HG03060 (cell line): Measurements from ENCODE around the gene MEG3.

ENCODE experiments used
- ATAC-seq: cut with Tn5 transposase; IDR thresholded peaks from one replicate; pipeline ENCODE4 v1.9.1; 2021; ENCODE audit warnings: low read depth, moderate number of reproducible peaks; ENCODE audit not compliant: unreplicated experiment

MEG3 gene

DNA sequence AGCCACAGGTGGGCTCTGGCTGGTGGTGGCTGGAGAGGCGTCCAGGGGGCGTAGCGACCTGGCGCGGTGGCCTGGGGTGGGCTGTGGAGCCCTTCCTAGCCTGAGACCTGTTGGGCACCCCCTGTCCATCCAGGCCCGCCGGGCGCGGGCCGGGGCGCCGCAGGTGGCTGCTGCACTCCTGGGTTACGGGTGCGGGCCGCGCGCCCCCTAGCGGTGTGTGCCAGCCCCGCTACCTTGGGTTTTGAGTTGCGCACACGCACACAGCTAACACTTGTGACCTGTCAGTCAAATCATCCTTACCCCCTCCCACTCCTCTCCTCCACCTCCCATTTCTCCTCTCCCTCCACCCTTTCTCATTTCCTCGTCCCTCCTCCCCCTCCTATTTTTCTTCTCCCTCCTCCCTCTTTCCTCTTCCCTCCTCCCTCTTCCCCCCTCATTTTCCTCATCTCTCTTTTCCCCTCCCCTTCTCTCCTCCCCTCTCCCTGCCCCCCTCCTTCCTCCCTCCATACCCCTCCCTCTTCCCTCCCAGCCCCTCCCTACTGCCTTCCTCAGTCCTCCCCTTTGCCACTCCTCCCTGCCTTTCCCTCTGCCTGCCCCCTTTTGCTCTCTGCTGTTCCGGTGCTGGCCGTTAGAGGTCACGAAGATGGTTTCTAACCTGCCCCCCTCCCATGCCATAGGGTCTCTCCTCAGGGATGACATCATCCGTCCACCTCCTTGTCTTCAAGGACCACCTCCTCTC is 2.3 kb downstream of the MEG3 start:
- ATAC-seq, result no peak

DNA sequence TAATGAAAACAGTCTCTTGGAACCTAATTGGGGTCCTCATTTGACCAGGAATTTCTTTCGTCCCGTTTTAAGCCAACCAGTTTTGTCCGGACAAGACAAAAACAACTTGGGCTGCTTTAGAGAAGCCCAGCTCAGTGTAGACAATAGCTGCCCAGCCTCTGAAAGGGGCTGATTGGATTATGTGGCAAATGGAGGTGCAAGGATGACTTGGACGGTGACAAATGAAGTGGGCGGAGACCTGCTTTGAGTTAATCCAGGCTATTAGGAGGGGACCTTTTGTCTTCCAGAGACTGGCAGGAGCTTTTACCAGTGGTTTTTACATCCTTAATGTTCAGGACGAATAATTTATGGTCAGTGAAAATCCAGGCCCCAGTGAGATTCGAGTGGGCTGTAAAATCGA is 4.8 kb downstream of the MEG3 start:
- ATAC-seq, result no peak

DNA sequence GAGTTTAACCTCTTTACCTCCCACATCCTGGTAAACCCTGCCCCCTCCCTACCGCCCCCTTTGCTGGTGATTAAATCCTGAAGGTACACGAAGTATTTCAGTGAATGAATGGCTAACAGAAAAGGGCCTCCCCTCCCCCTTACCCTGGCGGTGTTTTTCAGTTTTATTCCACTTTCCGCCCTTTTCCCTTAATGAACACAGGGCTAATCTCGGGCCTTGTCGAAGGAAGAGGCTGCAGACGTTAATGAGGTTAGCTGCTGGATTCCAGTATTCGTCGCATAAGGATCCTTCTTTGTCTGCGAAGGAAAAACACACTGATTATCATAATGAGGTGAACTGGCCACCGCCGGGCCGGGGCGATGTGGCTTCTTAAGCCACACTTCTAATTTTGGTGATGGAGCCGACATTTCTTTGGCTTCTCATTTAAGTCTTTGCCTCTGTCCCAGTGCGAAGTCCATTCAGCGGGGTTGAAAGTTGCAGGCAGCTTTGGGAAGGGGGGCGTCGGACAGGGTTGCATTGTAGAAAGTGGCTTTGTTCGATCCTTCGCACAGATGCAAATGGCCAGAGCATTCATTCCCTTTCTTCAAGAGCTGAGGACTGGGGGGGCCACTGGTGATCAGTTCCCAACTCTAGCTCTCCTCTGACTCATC is 6.5 kb downstream of the MEG3 start:
- no peak for ATAC-seq

DNA sequence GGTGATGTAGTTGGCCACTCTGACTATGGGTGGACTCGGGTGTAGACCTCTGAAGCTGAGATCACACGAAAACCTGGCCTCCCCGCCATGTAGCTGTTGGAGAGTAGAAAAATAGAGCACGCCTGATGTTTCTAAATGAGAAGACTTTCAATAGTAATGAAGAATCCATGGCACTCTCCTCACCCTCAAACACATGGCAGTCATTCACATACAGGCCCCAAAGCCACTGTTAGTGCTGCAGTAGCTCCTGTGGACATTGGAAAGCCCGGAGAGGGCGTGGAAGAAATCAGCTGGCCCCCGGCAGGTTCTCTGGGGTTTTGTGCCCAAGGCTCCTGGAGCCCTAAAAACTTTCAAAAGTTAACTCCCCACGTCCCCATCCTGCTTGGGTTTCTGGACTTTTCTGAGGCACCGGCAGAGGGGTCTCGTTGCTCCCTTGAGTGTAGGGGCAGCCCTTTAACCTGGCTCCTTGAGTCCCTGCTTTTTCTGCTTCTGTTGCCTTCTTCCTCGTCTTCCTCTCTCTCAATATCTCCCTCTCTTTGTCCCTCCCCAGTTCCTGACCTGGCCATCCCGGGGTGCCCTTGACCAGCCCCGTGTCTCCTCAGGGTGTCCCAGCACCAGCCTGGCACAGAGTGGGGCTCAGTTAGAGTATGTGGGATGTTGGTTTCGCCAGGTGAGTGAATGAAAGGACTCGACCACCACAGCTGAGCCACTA is 8.3 kb downstream of the MEG3 start:
- no peak for ATAC-seq

DNA sequence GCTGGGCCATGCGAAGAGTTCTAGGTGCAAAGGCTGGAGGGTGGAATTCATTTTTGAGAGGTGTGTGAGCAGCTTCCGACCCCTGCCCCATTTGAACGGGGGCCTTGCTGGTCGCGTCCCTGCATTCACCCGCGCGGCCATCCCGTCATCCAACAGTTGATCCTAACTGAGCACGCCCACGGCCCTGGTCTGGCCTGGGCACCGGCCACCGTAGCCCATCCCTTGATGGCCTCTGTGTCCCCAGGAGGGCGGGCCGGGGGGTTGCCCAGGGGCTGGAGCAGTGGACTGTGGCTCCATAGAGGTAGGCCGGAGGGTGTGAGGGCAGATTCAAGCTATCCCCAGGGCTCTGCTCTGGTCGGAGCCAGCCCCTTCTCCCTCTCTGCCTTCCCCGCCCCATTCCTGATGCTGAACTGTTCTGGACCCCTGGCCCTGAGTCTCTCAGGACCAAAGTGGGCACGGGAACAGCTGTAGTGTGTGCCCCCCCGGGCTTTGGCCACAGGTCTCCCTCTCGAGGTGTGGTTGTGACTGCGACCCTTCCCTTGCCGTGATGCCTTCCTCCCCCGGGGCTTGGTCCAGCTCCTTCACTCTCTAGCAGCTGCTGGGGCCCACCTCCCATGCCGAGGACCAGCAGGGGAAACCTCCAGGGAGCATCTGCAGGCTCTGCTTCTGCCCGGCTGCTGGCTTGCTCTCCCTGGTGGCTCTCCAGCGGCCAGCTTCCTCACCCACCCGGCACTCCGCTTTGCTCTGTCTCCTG is 9.1 kb downstream of the MEG3 start:
- ATAC-seq, result no peak

DNA sequence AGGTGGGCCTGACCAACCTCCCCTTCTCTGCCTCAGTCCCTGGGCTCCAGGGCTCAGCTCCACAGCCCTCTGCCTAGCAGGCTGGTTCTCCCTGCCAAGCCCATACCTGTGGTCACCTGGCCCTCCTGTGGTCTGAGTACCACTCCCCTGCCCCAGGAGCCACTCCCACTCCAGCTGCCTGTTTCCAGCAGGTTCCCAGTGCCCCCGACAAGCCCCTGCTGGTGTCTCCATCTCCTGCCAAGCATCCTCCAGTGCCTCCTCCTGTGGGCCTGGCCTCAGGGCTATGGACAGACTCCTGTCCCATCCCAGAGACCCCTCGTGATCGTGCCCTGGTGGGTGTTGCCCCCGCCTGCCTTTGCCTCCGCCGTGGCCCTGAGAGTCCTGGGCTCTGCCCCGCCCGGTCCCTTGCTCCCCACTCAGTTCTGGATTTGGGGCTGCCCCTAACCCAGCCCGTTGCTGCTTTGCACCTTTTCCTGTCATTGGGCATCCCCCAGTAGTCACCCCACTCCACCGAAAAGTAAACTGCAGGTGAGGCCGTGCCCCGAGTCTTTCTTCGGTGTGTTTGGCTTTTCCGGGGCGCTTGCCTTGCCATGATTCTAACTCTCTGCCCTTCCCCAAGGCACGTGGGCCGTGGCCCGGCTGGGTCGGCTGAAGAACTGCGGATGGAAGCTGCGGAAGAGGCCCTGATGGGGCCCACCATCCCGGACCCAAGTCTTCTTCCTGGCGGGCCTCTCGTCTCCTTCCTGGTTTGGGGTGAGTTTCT is 9.8 kb downstream of the MEG3 start:
- no peak for ATAC-seq

DNA sequence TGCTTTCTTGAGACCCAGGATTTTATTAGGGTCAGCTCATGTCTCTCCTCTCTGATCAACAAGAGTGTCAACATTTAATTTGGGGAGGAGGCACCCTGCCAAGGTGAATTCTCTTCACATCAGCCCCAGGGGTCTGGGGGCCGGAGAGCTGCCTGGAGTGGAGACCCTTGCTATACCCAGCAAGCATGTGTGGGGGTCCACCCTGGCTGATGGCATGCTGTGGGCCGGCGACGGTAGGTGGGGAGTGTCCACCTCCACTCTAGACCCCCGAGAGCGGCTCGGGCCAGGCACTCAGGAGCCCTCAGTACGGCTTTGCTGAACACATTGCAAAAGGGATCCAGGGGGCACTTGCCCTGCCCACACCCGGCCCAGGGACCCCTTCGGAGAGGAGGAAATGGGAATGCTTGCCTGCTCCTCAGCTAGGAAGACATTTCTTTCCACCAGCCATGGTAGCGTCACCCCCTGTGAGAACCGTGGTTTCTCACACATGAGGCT is 10.4 kb downstream of the MEG3 start:
- ATAC-seq, result no peak

DNA sequence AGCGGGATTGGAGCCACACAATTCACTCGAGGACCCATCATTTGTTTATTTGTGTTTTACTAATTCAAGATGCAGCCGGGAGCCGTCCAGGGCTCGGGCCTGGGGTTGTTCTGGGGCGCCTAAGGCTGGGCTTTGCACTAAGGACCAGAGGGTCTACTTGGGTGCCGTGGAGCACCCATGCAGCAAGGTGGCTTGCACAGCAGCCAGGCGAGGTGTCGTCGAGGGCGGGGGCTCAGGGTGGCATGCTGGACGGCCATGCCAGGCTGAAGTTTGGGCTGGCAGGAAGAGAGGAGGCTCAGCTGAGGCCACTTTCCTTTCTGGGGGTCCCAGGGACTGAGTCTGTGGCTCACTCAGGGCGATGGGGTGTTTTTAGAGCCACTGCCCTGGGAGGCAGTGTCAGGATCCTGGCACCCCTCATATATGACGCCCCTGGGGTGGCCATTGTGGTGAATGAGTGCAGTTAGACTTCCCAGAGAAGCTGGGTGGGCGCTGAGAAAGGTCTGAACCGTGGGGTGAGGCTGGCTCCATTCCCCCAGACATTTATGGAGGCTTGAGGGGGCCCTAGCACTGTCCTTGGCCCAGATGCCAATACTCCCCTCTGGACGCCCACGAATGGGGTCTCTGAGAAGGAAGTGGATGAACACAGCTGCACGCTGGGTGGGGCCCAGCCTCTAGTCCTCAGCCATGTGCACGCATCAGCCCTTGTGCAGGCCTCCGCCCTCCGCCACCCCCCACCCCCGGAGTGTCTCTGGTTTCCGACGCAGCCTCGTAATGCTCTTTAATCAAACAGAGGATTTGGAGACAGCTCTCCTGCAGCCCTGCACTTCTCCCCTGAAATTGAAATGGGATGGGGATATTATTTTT is 11.3 kb downstream of the MEG3 start:
- ATAC-seq, result no peak

DNA sequence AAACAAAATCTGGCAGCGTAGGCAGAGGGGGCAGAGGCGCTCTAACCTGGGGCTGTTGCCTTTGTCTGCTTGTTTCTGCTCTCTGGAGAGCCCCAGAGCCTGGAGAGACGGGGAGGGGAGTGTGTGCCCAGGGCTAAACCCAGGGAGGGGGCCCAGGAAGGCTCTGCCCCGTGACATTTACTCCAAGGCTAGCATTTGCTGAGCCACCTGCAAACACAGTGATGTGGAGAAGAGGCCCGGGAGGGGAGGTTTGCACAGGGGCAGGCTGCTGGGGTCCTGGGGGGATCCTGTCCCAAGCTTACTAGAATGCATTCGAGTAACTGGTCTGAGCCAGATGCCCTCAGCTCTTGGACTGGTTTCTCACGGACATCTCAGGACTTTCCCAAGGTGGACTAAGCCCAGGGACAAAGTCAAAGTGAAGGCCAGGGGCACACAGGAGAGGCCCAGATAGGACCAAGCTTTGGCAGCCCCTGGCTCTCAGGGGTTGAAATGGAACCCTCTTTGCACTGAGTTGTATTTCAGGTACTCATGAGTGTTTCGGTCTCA is 12.0 kb downstream of the MEG3 start:
- no peak for ATAC-seq

DNA sequence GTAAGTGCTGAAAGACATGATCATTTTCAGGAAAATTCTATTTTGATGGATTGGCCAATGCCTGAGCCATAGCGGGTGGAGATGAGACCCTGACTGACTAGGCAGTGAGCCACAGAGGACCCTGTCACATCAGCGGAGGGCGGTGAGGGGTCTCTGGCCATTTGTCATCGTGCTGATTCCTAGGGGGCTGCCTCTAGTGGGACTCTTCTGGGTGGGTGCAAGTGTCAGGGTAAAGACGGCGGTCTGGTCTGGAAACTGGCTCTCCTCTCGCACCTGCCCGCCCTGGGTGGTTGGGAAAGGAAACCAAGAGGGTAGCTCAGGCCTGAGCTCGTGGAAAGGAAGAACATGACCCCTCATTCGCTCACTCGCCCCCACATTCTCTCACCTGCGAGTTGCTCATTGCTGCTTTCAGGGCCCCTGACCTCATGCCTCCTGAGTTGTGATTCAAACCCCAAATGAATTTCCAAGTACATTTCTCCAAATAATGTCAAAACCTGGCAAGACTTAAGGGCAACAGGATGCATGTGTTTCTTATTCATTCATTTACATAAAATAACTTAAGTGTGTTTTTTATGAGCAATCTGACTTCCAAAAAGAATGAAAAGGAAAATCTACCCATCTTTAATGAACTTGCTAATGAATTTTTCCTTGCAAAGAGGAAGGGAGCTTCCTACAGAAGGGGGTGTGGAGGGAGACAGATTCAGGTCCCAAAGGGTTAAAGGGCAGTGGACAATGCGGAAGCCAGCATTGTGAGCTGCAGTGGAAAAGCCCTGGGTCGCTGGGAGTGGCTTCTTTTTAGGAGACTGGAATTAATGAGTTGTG is 12.8 kb downstream of the MEG3 start:
- no peak for ATAC-seq

DNA sequence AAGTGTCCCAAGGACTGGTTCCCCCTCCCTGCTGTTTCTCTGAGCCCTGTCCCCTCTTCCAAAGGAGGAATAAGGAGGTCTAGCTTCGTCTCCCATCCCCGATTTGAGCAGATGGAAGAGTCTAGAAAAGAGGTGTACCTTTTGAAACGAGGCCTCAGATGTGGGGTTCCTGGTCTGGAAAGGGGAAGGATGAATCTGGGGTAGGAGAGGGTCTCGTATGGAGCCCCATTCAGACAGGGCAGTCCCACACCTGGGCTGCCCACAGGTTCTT is 13.3 kb downstream of the MEG3 start:
- no peak for ATAC-seq

DNA sequence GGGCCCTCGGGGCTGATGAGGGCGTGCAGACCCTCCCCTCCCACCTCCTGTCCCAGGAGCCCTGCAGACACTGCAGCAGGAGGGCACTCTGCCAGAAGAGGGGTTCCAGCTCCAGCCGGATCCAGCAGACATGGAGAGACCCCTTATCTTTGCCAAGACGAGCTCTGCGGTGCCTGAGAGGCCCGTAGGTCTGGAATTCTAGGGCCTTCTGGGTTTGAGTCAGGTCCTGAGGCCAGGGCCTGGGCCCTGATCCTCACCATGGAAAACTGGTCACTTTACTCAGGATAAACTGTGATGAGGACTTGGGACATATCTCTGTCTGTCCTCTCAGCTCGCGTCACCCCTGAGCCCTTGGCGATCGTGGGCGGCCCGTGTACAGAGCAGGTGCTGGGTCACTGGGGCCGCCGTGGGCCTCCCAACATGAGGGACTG is 13.8 kb downstream of the MEG3 start:
- ATAC-seq, result no peak

DNA sequence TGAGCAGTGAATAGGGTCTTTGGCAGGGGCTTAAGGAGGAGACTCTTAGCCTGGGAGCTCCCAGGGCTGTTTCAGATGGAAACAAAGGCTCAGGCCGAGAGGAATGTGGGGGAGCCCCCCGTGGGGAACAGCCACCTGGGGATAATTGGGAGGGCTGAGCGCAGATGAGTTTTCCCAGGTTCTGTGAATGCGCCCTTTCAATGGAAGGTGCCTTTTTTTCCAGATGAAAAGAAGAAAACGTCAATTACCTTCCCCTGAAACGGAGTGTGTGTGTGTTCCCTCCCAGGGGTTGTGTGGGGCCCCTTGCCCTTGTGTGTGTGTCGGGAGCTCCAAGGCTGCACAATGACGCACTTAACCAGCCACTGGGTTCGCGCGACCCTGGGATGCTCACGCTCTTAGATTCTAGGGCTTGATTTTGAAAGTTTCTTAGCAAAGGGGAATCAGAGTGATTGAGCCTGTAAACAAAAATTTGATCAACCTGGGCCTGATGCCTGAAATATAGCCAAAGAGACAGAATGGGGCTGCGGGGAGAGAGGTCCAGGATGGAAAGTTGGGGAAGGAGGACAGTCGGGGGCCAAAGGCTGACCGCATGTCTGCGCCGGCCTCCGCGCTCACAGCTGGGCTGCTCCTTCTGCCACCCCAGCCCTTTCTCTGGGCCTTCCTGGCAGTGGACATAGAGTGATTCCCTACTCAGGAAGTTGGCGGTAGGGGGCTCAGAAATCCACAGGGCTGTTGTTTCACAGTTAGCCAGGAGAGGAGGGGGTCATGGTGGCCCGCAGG is 14.6 kb downstream of the MEG3 start:
- ATAC-seq, result no peak

DNA sequence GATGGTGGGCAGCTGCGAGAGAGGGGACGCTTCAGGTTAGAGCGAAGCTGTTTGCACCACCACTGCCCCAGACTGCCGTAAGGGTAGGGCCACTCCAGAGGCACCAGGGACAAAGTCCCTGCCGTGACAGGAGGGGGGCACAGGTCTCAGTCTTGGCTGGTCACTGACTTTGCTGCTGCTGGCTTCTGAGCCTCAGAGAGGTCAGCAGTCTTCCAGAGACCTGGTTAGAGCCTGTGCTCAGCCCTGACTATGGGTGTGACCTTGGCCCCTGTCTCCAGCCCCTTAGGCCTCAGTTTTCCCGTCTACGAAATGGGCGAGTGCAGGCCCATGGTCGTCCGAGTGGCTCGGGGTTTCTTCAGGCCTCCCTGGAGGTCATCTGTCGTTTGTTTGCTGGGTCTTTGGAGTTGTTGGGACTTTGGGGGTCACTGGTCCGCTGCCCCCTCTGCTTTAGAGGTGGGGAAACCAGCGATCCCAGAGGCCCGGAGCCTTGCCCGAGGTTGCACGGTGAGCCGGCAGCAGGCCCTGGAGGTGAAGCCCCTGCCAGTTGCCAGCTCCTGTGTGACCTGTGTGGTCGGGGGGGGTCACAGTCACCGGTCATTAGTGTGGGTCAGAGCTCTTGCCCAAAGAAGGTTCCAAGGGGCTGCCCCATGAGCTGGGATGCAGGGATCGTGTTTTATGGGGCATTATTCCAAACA is 15.3 kb downstream of the MEG3 start:
- no peak for ATAC-seq

DNA sequence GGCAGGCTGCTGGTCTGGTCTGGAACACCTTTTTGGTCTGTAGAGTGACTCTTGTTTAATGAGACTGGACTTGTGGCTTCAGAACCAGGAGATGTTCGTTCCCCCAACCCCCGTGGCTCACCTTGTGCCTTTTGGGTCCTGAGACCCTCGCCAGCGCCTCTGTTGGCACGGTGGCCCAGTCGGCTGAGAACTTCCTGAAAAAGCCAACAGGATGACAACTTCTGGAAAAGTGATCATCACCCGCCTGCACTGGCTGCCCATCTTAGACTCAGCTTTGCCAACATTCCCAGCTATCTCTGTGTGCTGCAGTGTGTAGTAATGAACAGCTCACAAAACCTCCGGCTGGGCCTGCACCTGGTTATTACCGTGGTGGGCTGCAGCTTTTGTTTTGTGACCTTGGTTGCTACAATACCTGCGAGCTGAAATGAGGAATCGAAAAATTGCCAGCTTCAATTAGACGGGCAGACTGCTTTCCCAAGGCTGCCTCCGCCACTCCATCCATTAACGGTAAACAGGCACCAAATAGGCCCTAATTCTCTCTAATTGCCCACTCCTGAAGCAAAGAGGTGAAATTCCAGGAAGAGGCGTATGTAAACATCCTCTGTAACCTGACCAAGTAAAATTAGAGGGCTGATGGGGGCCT is 16.0 kb downstream of the MEG3 start:
- no peak for ATAC-seq

DNA sequence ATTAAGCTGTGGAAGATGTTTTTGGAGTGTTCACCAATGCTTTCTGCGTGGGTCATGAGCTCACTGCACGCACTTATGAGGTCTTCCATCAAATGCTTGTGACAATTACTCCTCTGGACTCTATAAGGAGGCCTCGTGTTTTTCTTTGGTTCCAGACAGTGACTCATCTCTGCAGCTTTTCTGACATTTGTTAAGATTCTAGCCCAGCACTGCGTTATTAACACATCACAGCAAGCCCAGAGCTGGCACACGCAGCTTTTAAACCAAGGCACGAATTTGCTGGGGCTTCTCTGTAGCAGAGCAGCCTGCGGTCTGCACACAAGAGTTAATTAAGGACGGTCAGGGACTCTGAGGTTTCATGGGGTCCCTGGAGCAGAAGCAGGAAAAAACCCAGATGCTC is 16.9 kb downstream of the MEG3 start:
- no peak for ATAC-seq

DNA sequence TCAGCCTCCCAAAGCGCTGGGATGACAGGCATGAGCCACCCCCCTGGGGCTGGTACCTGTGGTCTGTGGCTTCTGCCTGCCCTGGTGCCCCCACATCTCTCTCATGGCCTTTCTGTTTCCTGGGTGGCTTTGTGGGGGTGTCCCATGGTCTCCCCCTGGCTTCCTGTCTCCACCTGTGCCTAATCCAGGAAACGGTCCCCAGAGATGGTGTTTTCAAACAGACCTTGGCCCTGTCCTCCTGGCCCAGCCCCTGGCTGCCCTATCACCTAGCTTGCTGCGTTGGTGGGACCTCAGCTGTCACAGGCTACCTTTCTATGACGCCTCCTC is 18.1 kb downstream of the MEG3 start:
- no peak for ATAC-seq
